PC-3 (cell line): ENCODE measurements around the gene ZNF292.

ENCODE experiments used
- EZH2 ChIP-seq: fragments of 300-600 bp; sonication (generic); IDR thresholded peaks from one replicate; pipeline ENCODE4 v1.6.1; 2017; ENCODE audit warnings: antibody characterized with exemption, mild to moderate bottlenecking, low read length; ENCODE audit not compliant: unreplicated experiment
- EZH2phosphoT487 ChIP-seq: fragments of 300-600 bp; sonication (generic); IDR thresholded peaks from 2 replicates; pipeline ENCODE4 v1.6.1; 2018; ENCODE audit warnings: mild to moderate bottlenecking, antibody characterized with exemption, low read length, borderline replicate concordance

DNA sequence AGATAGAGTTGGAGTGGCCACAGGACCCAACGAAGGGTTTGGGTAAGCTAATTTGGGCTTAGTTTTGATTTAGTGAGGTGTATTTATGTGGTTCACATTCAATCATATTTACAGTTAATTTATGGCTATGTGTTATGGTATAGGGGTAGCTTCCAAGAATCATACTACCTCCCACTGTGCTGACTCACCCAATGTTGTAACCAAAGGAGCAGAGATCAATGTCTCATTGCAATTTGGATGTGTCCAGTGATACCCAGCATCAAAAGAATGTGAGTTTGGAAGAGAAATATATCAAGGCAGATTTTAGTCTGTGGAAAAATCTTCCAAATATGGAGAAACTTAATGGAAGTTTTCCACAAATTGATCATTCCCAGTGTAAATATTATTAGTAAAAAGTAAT, 141.8 kb downstream of the ZNF292 start:
- TF ChIP-seq EZH2 = no peak
- no peak for TF ChIP-seq EZH2phosphoT487
